Occipital lobe (tissue), 2 donors: ENCODE measurements around the gene CHCHD6. TPM values are rescaled to one million over a fixed set of nuclear protein-coding genes. Genes with fewer than 3 reads are reported as not detected.

Experiments
- DNase-seq: peaks from one replicate; lab custom pipeline; 2025; lab: John Stamatoyannopoulos, UW
- total RNA-seq: library from RNA; depleted of rRNA; stranded (reverse); fragments of >200 nt; gene quantifications from one replicate; pipeline ENCODE4 v1.2.3, GENCODE V29; 2014

Gene CHCHD6
- total RNA-seq, 1 donor from 2014 or later: 28.2 TPM

DNA sequence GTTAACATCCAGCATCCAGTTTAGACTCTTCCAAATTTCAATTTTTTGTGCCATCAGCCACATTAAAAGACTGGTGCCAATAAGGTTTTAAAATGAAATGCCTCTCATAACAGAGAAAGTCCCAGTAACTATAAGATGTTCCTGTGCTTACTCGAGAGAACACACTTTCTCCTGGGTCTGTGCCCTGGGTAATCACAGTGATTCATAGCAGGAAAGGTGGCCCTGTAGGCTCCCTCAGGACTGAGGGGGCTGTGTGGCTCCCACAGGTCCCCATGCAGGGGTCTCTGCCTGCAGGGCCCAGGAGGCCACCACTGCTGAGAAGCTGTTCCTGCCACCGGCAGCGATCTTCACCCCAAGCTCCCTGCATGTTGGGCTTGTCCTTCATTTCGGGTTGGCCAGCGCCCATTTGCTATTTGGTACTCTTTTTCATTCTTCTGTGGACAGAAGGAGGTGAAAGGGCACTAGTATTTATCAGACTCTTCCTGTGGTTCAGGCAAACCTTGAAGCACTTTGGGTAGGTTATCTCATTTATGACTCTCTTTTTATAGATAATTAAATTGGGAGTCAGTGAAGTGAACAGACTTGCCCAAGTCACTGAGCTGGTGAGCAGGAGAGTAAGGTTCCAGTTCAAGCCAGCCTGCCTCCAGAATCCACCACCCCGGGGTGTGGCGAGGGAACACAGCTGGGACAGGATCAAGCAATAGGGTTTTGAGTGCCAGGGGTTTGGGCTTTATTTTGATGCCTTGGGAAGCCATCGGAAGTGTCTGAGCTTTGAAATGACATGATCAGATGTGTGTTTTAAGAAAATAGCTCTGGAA is 234.7 kb downstream of the CHCHD6 start:
- no peak for DNase-seq

DNA sequence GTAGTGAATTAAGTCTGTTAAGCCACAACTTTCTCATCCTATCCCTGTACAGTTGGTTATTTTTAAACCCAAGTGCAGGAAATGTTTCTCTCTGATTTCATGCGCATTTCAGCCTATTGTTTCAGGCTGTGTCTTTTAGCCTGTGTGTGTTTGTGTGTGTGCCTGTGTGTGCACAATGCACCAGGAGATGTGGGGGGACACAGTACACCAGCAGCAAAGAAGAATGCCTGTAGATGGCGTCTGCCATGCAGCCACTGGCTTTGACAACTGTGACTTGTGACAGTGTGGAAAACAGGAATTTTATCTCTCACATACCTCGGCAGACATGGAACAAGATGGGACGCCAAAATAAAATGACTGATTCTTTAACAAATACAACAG is 235.3 kb downstream of the CHCHD6 start:
- DNase-seq: no peak

DNA sequence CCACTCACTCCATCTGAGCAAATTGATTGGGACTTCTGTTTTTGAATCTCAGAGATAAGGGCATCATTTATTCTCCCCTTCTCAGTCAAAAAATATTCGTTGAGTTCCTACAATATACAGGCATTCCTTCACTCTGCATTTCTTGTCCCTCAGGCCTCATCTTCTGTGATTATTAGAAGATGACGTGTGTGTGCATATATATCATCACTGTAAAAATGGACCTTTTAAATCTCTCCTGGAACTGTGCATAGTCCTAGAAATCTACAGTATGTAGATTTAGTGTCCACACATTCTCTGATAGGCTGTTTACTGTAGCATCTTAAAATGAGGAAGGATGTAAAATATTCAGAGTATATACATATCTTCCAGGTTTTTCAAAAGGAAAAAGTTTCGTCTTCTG is 235.7 kb downstream of the CHCHD6 start:
- DNase-seq: no peak

- no peak for DNase-seq
These were observed 237.8 kb downstream of the CHCHD6 start for GRCh38 chr3:126941721-126942270.

GRCh38 chr3:126944089-126944965 is 240.3 kb downstream of the CHCHD6 start:
- no peak for DNase-seq

DNA sequence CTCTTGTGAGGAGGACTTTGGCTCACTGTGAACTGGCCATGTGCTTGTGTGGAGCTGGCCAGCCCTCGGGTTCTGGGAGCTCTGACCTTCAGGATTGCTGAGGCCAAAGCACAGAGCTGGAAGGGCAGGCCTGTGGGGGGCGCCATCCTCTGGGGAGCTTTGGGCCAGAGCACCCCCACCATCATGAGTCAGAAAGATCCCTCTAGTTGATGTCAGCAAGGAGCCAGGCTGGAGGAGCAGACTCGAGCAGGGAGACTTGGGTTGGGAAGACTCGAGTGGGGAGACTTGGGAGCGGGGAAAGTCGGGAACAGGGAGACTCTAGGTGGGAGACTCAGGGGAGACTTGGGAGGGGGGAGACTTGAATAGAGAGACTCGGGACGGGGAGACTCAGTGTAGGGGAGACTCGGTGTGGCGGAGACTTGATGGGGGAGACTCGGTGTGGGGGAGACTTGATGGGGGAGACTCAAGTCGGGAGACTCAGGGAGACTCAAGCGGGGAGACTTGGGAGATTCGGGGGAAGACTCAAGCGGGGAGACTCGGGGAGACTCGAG is 241.2 kb downstream of the CHCHD6 start:
- no peak for DNase-seq

- DNase-seq: no peak
These were observed 241.9 kb downstream of the CHCHD6 start for GRCh38 chr3:126945891-126946290.

DNA sequence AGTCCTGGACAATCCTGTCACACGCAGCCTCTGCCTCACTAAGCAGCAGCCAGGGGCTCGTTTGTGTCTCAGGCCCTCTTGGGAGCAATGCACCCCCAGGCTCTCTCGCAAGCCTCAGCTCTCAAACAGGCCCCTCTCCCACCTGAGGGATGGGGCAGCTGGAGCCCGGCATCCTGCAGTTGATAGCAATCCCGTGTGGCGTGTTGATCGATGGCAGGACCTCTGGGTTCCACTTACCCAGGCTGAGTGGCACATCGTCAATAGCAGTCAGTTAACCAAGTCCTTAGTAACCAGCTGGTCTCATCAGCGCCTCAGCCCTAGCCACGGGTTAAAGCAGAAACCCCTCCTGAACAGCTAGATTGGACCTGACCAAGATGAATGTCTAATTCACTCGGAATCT is 242.4 kb downstream of the CHCHD6 start:
- no peak for DNase-seq

GRCh38 chr3:126947429-126947828 is 243.4 kb downstream of the CHCHD6 start:
- no peak for DNase-seq

DNA sequence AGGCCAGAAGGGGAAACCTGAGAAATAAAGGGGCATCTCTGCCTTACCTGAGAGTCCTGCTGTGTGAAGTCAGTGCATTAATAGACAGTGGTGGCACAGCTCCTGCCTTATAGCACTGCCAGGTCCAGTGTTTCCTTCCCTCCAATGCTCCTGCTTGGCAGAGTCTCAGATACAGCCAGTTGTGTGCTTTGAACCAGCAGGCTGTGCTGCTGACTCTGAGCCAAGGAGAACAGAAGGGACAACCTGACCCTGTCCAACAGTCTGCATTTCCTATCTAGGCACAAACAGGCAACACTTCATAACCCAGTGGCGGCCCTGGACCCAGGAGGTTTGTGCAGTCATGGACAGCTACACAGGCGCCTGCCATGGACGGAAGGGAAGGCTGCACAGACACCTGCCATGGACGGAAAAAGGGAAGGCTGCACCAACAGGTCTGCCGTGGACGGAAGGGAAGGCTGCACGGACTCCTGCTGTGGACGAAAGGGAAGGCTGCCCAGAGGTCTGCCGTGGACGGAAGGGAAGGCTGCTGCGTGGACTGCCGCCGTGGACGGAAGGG is 245.0 kb downstream of the CHCHD6 start:
- no peak for DNase-seq

DNA sequence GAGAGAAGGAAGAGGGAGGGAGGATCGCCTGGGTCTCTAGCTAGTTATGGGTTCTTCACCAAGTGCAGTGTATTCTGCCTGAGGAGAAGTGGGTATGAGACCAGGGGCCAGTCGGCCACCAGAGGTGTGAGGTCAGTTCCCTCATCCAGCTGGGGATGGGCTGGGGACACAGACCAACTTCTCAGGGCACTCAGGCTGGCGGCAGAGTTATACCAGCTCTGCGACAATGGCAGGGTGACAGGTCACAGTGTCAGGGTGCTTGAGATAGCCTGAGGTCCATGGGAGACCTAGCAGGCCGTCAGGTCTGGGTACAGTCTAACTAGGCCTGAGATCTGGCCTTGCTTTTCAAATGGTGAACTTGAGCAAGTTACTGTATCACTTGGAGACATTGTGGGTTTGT is 247.5 kb downstream of the CHCHD6 start:
- no peak for DNase-seq

DNA sequence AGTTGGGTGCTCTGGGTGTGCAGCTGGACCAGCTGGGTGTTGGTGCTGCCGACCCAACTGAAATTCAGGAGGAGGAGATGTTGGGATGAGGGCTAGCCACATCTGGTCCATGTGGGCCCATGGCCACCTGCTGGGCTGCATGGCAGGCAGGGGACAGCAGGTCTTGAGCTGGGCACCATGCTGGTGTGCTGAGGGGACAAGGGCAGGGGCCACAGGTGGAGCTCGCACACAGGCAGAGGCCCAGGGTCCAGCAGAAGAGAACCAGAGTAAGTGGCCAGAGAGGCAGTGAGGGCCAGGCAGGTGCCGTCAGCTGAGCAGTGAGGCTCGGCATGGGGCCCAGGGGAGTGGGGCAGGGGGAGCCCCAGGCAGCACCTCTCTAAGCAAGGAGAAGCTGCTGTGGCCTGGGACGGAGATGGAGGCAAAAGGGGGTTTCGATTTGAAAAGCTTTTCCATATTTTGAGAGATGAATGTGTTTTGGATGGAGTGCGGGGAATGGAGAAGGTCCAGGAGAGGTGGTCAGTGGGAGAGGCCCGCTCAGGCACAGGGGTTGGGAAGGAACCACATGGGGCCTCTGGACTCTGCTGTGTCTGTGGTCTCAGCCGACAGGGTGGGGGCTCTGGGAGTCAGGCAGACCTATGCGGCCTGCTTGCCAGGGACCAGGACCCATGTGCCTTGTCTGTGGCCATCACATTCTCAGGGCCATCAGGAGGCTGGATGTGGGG is 248.4 kb downstream of the CHCHD6 start:
- DNase-seq: no peak

DNA sequence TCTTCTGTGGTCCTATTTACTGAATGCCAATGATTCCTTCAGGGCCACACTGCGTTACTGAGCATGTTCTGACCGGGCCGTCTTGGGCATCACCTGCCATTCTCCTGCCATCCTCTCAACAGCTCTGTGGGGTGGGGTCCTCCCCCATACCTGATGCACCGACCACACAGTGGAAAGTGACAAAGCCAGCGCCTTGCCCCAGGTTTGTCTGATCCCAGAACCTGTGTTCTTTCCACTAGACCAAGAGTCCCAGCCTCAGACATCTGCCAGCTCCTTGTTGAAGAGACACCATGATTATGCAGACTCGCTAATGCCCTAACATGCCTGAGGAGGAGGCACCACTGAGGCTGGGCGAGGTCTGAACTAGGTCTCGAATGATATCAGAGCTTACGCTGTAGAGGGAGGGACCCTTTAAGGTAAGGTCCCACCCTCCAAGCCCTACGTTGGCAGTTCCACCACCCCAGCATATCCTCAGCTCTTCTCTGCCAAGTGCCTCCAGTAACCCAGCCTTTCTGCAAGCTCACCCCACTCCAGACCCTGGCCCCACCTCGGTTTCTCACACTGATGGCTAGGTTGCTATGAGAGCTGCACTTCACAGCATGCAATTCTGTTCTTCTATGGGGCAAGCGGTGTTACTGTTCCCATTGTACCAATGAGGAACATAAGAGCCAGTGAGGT is 249.1 kb downstream of the CHCHD6 start:
- DNase-seq: no peak

GRCh38 chr3:126954141-126954842 is 250.3 kb downstream of the CHCHD6 start:
- no peak for DNase-seq

DNA sequence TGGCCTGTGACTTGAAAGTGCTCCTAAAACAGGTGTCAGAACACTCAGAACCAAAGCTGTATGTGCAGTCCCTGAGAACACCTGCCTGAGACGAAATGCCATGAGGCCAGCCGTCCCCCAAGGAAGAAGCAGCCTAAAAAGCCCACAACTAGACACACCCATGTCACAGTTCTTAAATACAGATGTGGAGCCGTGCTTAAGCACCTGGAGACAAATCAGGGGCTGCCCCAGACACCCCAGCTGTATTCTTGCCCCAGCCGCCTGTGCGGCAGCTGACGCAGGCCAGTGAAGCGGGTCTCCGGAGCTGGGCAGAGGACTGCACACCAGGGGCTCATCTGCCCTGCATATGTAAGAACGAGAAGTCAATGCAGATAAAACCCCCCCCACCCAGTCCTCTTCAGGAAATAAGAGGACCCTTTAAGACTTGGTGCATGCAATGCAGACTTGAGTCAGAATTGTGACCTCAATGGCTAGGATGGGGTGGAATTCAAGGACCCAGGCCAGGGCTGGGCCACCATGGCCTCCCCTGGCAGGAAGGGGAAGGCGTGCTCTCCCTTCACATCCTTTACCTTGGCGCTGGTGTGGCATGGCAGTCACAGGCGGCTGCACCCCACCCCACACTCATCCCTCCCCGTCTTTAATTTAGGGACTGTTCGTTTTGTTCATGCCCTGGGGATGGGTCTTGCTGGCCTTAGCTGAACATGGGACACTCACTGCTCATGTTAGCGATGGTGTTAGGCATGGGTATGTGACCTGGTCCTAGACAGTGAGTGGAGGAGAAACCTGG is 251.2 kb downstream of the CHCHD6 start:
- no peak for DNase-seq

- no peak for DNase-seq
These were observed 252.3 kb downstream of the CHCHD6 start for GRCh38 chr3:126956361-126956760.

DNA sequence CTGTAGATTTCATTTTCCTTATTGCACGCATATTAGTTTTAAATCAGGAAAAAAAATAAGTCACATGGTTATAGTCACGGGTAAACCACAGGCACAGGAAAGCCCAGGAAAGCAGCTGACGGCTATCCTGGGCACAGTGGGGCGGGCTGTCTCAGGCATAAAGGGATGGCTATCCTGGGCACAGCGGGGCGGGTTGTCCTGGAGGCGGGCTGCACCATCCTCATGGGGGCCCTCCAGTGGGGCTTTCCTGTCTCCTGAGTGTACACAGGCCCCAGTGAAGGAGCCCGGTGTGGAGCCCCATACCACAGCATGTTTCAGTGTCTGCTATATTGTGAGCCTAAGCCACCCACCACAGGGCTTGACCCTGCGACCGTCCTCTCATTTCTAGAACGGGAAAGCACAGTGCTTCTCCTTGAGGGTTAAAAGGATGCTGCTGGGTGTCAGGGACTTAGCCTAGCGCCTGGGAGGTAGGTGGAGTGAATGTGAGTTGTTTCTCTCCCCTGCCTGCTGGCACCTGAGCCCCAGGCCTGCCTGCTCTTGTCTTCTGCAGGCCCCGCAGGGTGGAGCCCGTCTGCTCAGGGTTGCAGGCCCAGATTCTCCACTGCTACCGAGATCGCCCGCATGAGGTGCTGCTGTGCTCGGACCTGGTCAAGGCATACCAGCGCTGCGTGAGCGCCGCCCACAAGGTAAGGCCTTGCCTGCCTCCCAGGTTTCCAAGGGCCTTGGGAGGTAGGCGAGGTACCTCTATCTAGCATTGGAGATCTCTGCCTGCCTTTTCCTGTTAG is 253.0 kb downstream of the CHCHD6 start:
- no peak for DNase-seq
